HepG2 (cell line): Measurements from ENCODE around the gene CD96. TPM values are rescaled to one million over a fixed set of nuclear protein-coding genes. Genes with fewer than 3 reads are reported as not detected.

ENCODE experiments used
- ATAC-seq: fragments of 200-7000 bp; cut with Tn5 transposase; 3 replicates; pipeline ENCODE4 v1.9.1; 2020; ENCODE audit warnings: mild to moderate bottlenecking, moderate library complexity
- BruUV-seq: library from RNA; stranded (reverse); fragments of 400-500 nt; replicated peaks from 2 replicates; lab custom pipeline; 2021; lab: Mats Ljungman, UMichigan
- CTCF ChIA-PET: fragments of 300-600 bp; formaldehyde crosslinking; extraction: SDS; loops from one replicate; lab custom pipeline; 2021; ENCODE audit warnings: low total read pairs, inconsistent platforms, low intra/inter-chr PET ratio; lab: Yijun Ruan, JAX
- POLR2A ChIA-PET: fragments of 350-600 bp; sonication (Branson Sonifier 250); formaldehyde crosslinking; loops from one replicate; lab custom pipeline; 2020; ENCODE audit warnings: antibody characterized with exemption, inconsistent platforms; lab: Yijun Ruan, JAX
- DNase-seq: peaks from one replicate; pipeline ENCODE4 v3.0.0-alpha.2; 2015; ENCODE audit warnings: low spot score
- FAIRE-seq: peaks from 3 replicates; lab custom pipeline; 2011; peaks lifted over from hg19 to GRCh38; lab: Jason Lieb, UNC
- H2AFZ ChIP-seq: one replicate; pipeline ENCODE4 v1.6.1; 2011; ENCODE audit warnings: low read length, inconsistent platforms
- H3K27ac ChIP-seq: fragments of 300-600 bp; 3 replicates; pipeline ENCODE4 v1.8.0; 2011; ENCODE audit warnings: mixed run types, mild to moderate bottlenecking, mixed read lengths, low read length, inconsistent platforms; ENCODE audit not compliant: insufficient read depth; ENCODE audit errors: extremely low read length
- H3K27me3 ChIP-seq, 2 experiments: fragments of 200-600 bp in 1 of 2; 2 replicates in 1 of 2; 3 replicates in 1 of 2; pipeline versions ENCODE4 v1.6.0 to v1.8.0; 2011; ENCODE audit warnings: low read length in 2 of 2, mild to moderate bottlenecking in 2 of 2, moderate library complexity in 2 of 2, inconsistent platforms in 1 of 2; ENCODE audit not compliant: insufficient read depth in 2 of 2, control insufficient read depth in 1 of 2
- H3K36me3 ChIP-seq, 2 experiments: fragments of 200-600 bp in 1 of 2; replicated peaks in 1 of 2; 2 replicates in 1 of 2; 3 replicates in 1 of 2; pipeline versions ENCODE4 v1.5.1 to v1.8.0; 2011; ENCODE audit warnings: low read length in 2 of 2, inconsistent platforms in 1 of 2; ENCODE audit not compliant: insufficient read depth in 2 of 2, control insufficient read depth in 1 of 2
- H3K4me1 ChIP-seq: 2 replicates; pipeline ENCODE4 v1.5.1; 2012; ENCODE audit warnings: low read length, inconsistent platforms; ENCODE audit not compliant: insufficient read depth
- H3K4me2 ChIP-seq: 2 replicates; pipeline ENCODE4 v1.6.0; 2011; ENCODE audit warnings: low read depth, low read length, inconsistent platforms
- H3K4me3 ChIP-seq, 3 experiments: fragments of 200-600 bp in 1 of 3; sonication (generic), shearing (Covaris generic) in 1 of 3; replicated peaks in 1 of 3; 2 replicates each; pipeline ENCODE4 v1.5.1; 2011 to 2016; ENCODE audit warnings: low read length in 3 of 3, inconsistent platforms in 2 of 3, low read depth in 2 of 3, mild to moderate bottlenecking in 2 of 3, control low read depth in 1 of 3, mixed read lengths in 1 of 3; ENCODE audit not compliant: insufficient read depth in 1 of 3
- H3K79me2 ChIP-seq: one replicate; pipeline ENCODE4 v1.6.1; 2011; ENCODE audit warnings: low read length, inconsistent platforms; ENCODE audit not compliant: insufficient read depth
- H3K9ac ChIP-seq: 2 replicates; pipeline ENCODE4 v1.6.0; 2011; ENCODE audit warnings: mild to moderate bottlenecking, low read depth, low read length, inconsistent platforms; ENCODE audit not compliant: insufficient read depth
- H3K9me3 ChIP-seq: 2 replicates; pipeline ENCODE4 v1.5.1; 2012; ENCODE audit warnings: mild to moderate bottlenecking, low read length
- H4K20me1 ChIP-seq: 2 replicates; pipeline ENCODE4 v1.6.0; 2011; ENCODE audit warnings: inconsistent platforms, mild to moderate bottlenecking, low read length, moderate library complexity; ENCODE audit not compliant: insufficient read depth
- CHCHD3 ChIP-seq: sonication (generic); formaldehyde crosslinking; IDR thresholded peaks from 2 replicates; pipeline ENCODE4 v1.8.0; 2022; ENCODE audit warnings: mild to moderate bottlenecking, missing genetic modification reagents, moderate library complexity
- DMAP1 ChIP-seq: IDR thresholded peaks from 2 replicates; pipeline ENCODE4 v1.6.1; 2016
- MYNN ChIP-seq: sonication (generic); formaldehyde crosslinking; IDR thresholded peaks from 2 replicates; pipeline ENCODE4 v1.4.0; 2020; ENCODE audit warnings: mild to moderate bottlenecking, low read depth, missing genetic modification reagents
- NFE2 ChIP-seq: sonication (generic); formaldehyde crosslinking; IDR thresholded peaks from 2 replicates; pipeline ENCODE4 v1.4.0; 2020; ENCODE audit warnings: missing genetic modification reagents
- NFKB2 ChIP-seq: sonication (generic); formaldehyde crosslinking; IDR thresholded peaks from 2 replicates; pipeline ENCODE4 v1.4.0; 2020; ENCODE audit warnings: missing genetic modification reagents, borderline replicate concordance
- SNAI1 ChIP-seq: sonication (generic); formaldehyde crosslinking; IDR thresholded peaks from 2 replicates; pipeline ENCODE4 v1.5.0; 2020; ENCODE audit warnings: mild to moderate bottlenecking, missing genetic modification reagents, borderline replicate concordance
- ZFP41 ChIP-seq: sonication (generic); formaldehyde crosslinking; IDR thresholded peaks from 2 replicates; pipeline ENCODE4 v1.4.0; 2020; ENCODE audit warnings: mild to moderate bottlenecking, missing genetic modification reagents, borderline replicate concordance
- ZNF431 ChIP-seq: sonication (generic); formaldehyde crosslinking; IDR thresholded peaks from 2 replicates; pipeline ENCODE4 v1.9.0; 2022; ENCODE audit warnings: missing genetic modification reagents, low read depth, mild to moderate bottlenecking, borderline replicate concordance
- ZNF562 ChIP-seq: sonication (generic); formaldehyde crosslinking; IDR thresholded peaks from 2 replicates; pipeline ENCODE4 v1.8.0; 2022; ENCODE audit warnings: missing genetic modification reagents, borderline replicate concordance
- ZNF589 ChIP-seq: sonication (generic); formaldehyde crosslinking; conservative IDR thresholded peaks from 2 replicates; pipeline ENCODE4 v1.8.0; 2022; ENCODE audit warnings: mild to moderate bottlenecking, moderate library complexity, missing genetic modification reagents
- ZNF713 ChIP-seq: sonication (generic); formaldehyde crosslinking; IDR thresholded peaks from 2 replicates; pipeline ENCODE4 v1.4.0; 2020; ENCODE audit warnings: mild to moderate bottlenecking, missing genetic modification reagents
- ZSCAN30 ChIP-seq: sonication (generic); formaldehyde crosslinking; IDR thresholded peaks from 2 replicates; pipeline ENCODE4 v1.5.0; 2020; ENCODE audit warnings: mild to moderate bottlenecking, missing genetic modification reagents
- WGBS: methylation state at CpG from one replicate; pipeline ENCODE4 v1.1.6; 2017; ENCODE audit warnings: low lambda C conversion rate; 5-methylcytosine and 5-hydroxymethylcytosine counted together
- in situ Hi-C: cut with HindIII; loops from 2 replicates; pipeline ENCODE4 v1.10.0; 2017; ENCODE audit warnings: low pct_unique_long_range_greater_than_20kb; ENCODE audit not compliant: extremely low pct_ligation_motif_present
- intact Hi-C: fragments of 100-400 bp; cut with micrococcal nuclease; formaldehyde crosslinking; loops from one replicate; pipeline ENCODE4 v1.10.0; 2022; ENCODE audit not compliant: unreplicated experiment
- polyA plus RNA-seq, 8 experiments: library from polyadenylated mRNA; depleted of rRNA in 3 of 8; stranded (reverse) in 7 of 8; unstranded in 1 of 8; fragments of >200 nt; fragmentation: Illumina TruSeq in 4 of 8; extraction: Trizol in 4 of 8; gene quantifications; 2 replicates each; pipeline versions ENCODE4 v1.2.1 to v1.2.3, GENCODE V29; 2011 to 2016; ENCODE audit warnings: low read depth in 4 of 8, missing spikeins in 1 of 8, mixed read lengths in 1 of 8; ENCODE audit not compliant: insufficient read depth in 1 of 8
- total RNA-seq, 5 experiments: library from RNA; depleted of rRNA; stranded (reverse); fragments of >200 nt; fragmentation: Illumina TruSeq; extraction: Trizol; gene quantifications; 2 replicates each; pipeline ENCODE4 v1.2.3, GENCODE V29; 2016; ENCODE audit warnings: low read depth in 1 of 5
- TF ChIP-seq, protein P1 (sequence below): sonication (generic); formaldehyde crosslinking; IDR thresholded peaks from 2 replicates; pipeline ENCODE4 v1.8.1; 2023; ENCODE audit warnings: mild to moderate bottlenecking, moderate library complexity, missing genetic modification reagents
- TF ChIP-seq, protein P2 (sequence below): IDR thresholded peaks from 2 replicates; pipeline ENCODE4 v1.6.1; 2016; ENCODE audit warnings: missing compliant biosample characterization, missing genetic modification reagents, borderline replicate concordance

CD96 gene
- total and polyA plus RNA-seq, 2 of the 13 experiments (the other 11 are each of a cell fraction or from before 2014, with no cell fraction given), result not detected

DNA sequence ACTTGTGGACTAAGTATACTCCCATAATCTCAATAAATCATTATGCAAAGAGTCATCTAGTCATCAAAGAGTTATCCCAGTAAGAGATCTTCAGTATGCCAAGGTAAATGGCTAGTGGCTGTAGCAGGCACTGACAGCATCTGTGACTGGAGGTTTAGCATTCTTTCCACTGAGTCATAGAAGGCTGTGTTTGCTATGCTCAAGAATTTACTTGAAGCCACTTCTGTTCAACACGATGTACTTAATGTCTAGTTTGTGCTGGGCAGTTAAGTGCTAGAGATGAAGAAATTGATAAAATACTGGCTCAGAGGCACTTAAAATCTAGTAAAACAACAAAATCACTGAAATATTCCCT lies 40.1 kb downstream of the CD96 start:
- DNase-seq, result peak; percentile 8

GRCh38 chr3:111584744-111585143 lies 42.7 kb downstream of the CD96 start:
- ChIA-PET POLR2A (no interaction called here), CTCF (no interaction called here)
- no peak for ATAC-seq
- no peak for FAIRE-seq
- no peak for TF ChIP-seq DMAP1 (CRISPR knock-in tag)
- no peak for TF ChIP-seq CHCHD3 (CRISPR knock-in tag)
- no peak for TF ChIP-seq MYNN (CRISPR knock-in tag)
- no peak for TF ChIP-seq NFKB2
- no peak for TF ChIP-seq ZNF431 (CRISPR knock-in tag)
- TF ChIP-seq NFE2 (CRISPR knock-in tag), result no peak
- TF ChIP-seq, protein P1, sequence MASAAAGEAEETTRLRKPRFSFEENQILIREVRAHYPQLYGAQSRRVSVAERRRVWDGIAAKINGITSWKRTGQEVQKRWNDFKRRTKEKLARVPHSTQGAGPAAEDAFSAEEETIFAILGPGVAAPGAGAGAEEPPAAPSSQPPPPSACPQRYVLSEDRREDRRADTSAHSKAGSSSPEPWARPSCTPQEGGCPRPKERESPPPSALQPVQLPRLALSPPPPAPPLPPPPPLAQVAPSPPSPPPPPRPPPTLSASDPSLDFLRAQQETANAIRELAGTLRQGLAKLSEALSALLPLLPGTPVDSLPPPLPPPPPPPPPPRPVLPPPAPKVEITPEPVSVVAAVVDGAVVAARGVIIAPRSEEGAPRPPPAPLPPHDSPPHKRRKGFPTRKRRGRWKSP (CRISPR knock-in tag), result no peak
- TF ChIP-seq SNAI1 (CRISPR knock-in tag), result no peak
- TF ChIP-seq ZNF589, result no peak
- TF ChIP-seq, protein P2, sequence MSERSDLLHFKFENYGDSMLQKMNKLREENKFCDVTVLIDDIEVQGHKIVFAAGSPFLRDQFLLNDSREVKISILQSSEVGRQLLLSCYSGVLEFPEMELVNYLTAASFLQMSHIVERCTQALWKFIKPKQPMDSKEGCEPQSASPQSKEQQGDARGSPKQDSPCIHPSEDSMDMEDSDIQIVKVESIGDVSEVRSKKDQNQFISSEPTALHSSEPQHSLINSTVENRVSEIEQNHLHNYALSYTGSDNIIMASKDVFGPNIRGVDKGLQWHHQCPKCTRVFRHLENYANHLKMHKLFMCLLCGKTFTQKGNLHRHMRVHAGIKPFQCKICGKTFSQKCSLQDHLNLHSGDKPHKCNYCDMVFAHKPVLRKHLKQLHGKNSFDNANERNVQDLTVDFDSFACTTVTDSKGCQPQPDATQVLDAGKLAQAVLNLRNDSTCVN (CRISPR knock-in tag), result no peak
- TF ChIP-seq ZNF562, result no peak
- H3K36me3 ChIP-seq, result no peaks in the 10 kb centered on the region
- H3K9ac ChIP-seq, result no peak overlapping the region
- no peak overlapping the region for H3K27ac ChIP-seq
- intact Hi-C loops (no loop called here), in situ Hi-C loops (no loop called here)
- H3K27me3 ChIP-seq, result no peaks in the 10 kb centered on the region
- BruUV-seq, result no TSS peak
- H3K79me2 ChIP-seq, result no peaks in the 10 kb centered on the region
- no peaks in the 10 kb centered on the region for H3K4me1 ChIP-seq
- no peak overlapping the region for H3K4me3 ChIP-seq
- no peak for DNase-seq
- no peak overlapping the region for H3K4me2 ChIP-seq
- H4K20me1 ChIP-seq, result no peaks in the 10 kb centered on the region
- no peak overlapping the region for H2AFZ ChIP-seq
- H3K9me3 ChIP-seq, result no peaks in the 10 kb centered on the region
- WGBS, result 80% methylated on average over 1 of the region's 1 CpG

More for the DNA sequence above, 40.1 kb downstream of the CD96 start:
- no peak overlapping the region for H3K9ac ChIP-seq
- H3K4me1 ChIP-seq, result no peaks in the 10 kb centered on the region
- TF ChIP-seq ZNF713 (CRISPR knock-in tag) (no peak), ZFP41 (CRISPR knock-in tag) (no peak), ZSCAN30 (CRISPR knock-in tag) (no peak)
- H3K4me2 ChIP-seq, result no peak overlapping the region
- intact Hi-C loops (no loop called here), in situ Hi-C loops (no loop called here)
- 0% methylated on average over 1 of the region's 1 CpG for WGBS
- no peak overlapping the region for H3K27ac ChIP-seq
- no TSS peak for BruUV-seq
- no peaks in the 10 kb centered on the region for H3K9me3 ChIP-seq
- no peaks in the 10 kb centered on the region for H3K36me3 ChIP-seq
- FAIRE-seq (no peak), ATAC-seq (no peak)
- H3K79me2 ChIP-seq, result no peaks in the 10 kb centered on the region
- no peaks in the 10 kb centered on the region for H3K27me3 ChIP-seq
- POLR2A ChIA-PET, result no interaction called here
- H3K4me3 ChIP-seq, result no peak overlapping the region
- CTCF ChIA-PET, result no interaction called here
- H2AFZ ChIP-seq, result no peak overlapping the region
- no peaks in the 10 kb centered on the region for H4K20me1 ChIP-seq
